OCI-LY7 (cell line): ENCODE data around the gene MACC1. TPM values are rescaled to one million over a fixed set of nuclear protein-coding genes. Genes with fewer than 3 reads are reported as not detected.

Source experiments
- BruUV-seq: library from RNA; stranded (reverse); fragments of 400-500 nt; replicated peaks from 2 replicates; lab custom pipeline; 2021; lab: Mats Ljungman, UMichigan
- CTCF ChIA-PET: fragments of 300-600 bp; sonication (Branson Sonifier 250); formaldehyde crosslinking; loops from one replicate; lab custom pipeline; 2022; ENCODE audit warnings: antibody characterized with exemption; ENCODE audit not compliant: unreplicated experiment; lab: Charles Lee
- POLR2A ChIA-PET: fragments of 300-600 bp; sonication (Branson Sonifier 250); formaldehyde crosslinking; loops from one replicate; lab custom pipeline; 2022; ENCODE audit warnings: antibody characterized with exemption; lab: Charles Lee
- DNase-seq: peaks from one replicate; pipeline ENCODE4 v3.0.0-alpha.2; 2015; ENCODE audit warnings: low spot score
- H2AFZ ChIP-seq: fragments of 200-600 bp; sonication (generic), shearing (Covaris generic); 2 replicates; pipeline ENCODE4 v1.6.1; 2014; ENCODE audit warnings: mild to moderate bottlenecking, antibody characterized with exemption, low read length, moderate library complexity
- H3K27ac ChIP-seq: fragments of 200-600 bp; sonication (generic); 2 replicates; pipeline ENCODE4 v1.5.1; 2014; ENCODE audit warnings: mixed run types, low read depth, mild to moderate bottlenecking, moderate library complexity, low read length, inconsistent platforms; ENCODE audit not compliant: poor library complexity, severe bottlenecking
- H3K36me3 ChIP-seq: fragments of 200-600 bp; sonication (generic); 2 replicates; pipeline ENCODE4 v1.6.1; 2014; ENCODE audit warnings: mild to moderate bottlenecking, antibody characterized with exemption, low read length, moderate library complexity, mixed read lengths; ENCODE audit not compliant: insufficient read depth
- H3K4me1 ChIP-seq: fragments of 200-600 bp; sonication (generic); 2 replicates; pipeline ENCODE4 v1.5.1; 2014; ENCODE audit warnings: mild to moderate bottlenecking, low read length; ENCODE audit not compliant: insufficient read depth, poor library complexity, severe bottlenecking
- H3K4me2 ChIP-seq: fragments of 200-600 bp; sonication (generic); 2 replicates; pipeline ENCODE4 v1.6.1; 2014; ENCODE audit warnings: mild to moderate bottlenecking, low read length
- H3K4me3 ChIP-seq: fragments of 200-600 bp; sonication (generic); 2 replicates; pipeline ENCODE4 v1.5.1; 2014; ENCODE audit warnings: mild to moderate bottlenecking, low read depth, low read length; ENCODE audit not compliant: poor library complexity, severe bottlenecking
- H3K79me2 ChIP-seq: fragments of 200-600 bp; sonication (generic); 2 replicates; pipeline ENCODE4 v1.6.1; 2016; ENCODE audit warnings: low read depth, mild to moderate bottlenecking, low read length, moderate library complexity, mixed read lengths; ENCODE audit not compliant: insufficient read depth
- H3K9me2 ChIP-seq: fragments of 200-600 bp; sonication (generic); 2 replicates; pipeline ENCODE4 v1.6.1; 2016; ENCODE audit warnings: mild to moderate bottlenecking, low read length, mixed read lengths; ENCODE audit not compliant: insufficient read depth
- H3K9me3 ChIP-seq: fragments of 200-600 bp; sonication (generic); 2 replicates; pipeline ENCODE4 v1.6.1; 2014; ENCODE audit warnings: mild to moderate bottlenecking, mixed run types, low read length, mixed read lengths
- H4K20me1 ChIP-seq: fragments of 200-600 bp; sonication (generic); 2 replicates; pipeline ENCODE4 v1.6.1; 2014; ENCODE audit warnings: mild to moderate bottlenecking, antibody characterized with exemption, low read length, moderate library complexity, mixed read lengths; ENCODE audit not compliant: insufficient read depth
- CTCF ChIP-seq: fragments of 200-600 bp; sonication (generic); conservative IDR thresholded peaks from 2 replicates; pipeline ENCODE4 v1.5.1; 2014; ENCODE audit warnings: mild to moderate bottlenecking, antibody characterized with exemption, low read length, moderate library complexity, mixed read lengths
- EZH2phosphoT487 ChIP-seq: fragments of 200-600 bp; sonication (generic); IDR thresholded peaks from 2 replicates; pipeline ENCODE4 v1.6.1; 2018; ENCODE audit warnings: low read depth, borderline replicate concordance, mild to moderate bottlenecking, mixed run types, antibody characterized with exemption, low read length, moderate library complexity, mixed read lengths
- intact Hi-C: fragments of 100-400 bp; cut with micrococcal nuclease; formaldehyde crosslinking; loops from one replicate; pipeline ENCODE4 v1.10.0; 2022; ENCODE audit not compliant: unreplicated experiment
- total RNA-seq, 2 experiments: library from RNA; depleted of rRNA in 1 of 2; stranded (reverse); fragments of >200 nt in 1 of 2; shearing (Covaris generic) in 1 of 2; gene quantifications; 2 replicates each; pipeline ENCODE4 v1.2.3, GENCODE V29; 2014 to 2022

Gene MACC1
- total RNA-seq, 2 experiments from 2014 or later, result 5.0 to 11.1 TPM

GRCh38 chr7:20220293-20220761 lies 3.1 kb upstream of the MACC1 start:
- H4K20me1 ChIP-seq, result no peaks in the 10 kb centered on the region
- TF ChIP-seq EZH2phosphoT487 (no peak), CTCF (no peak)
- H3K27ac ChIP-seq, result peak overlapping the region; percentile 71
- no peaks in the 10 kb centered on the region for H3K9me3 ChIP-seq
- peak overlapping the region; percentile 80 for H3K4me2 ChIP-seq
- peak overlapping the region; percentile 22 for H3K4me3 ChIP-seq
- ChIA-PET POLR2A (interaction anchor here (0.9 to 4.1 kb wide), 12 partner anchors 15 to 1640 kb away, joined by 3 to 25 read pairs (median 5); no protein-coding TSS in a partner anchor), CTCF (interaction anchor here (0.7 to 1.6 kb wide), 2 partner anchors 18 to 28 kb away, joined by 3 to 4 read pairs; no protein-coding TSS in a partner anchor)
- BruUV-seq, result TSS peak; percentile 90
- H3K4me1 ChIP-seq, result peaks cover 41% of the 10 kb centered on the region
- H3K9me2 ChIP-seq, result no peaks in the 10 kb centered on the region
- intact Hi-C loops, result no loop called here
- H3K79me2 ChIP-seq, result peaks cover 17% of the 10 kb centered on the region; the same call in 1 of the 2 replicates
- peak overlapping the region; percentile 86 for H2AFZ ChIP-seq
- peak; percentile 9 for DNase-seq
- no peaks in the 10 kb centered on the region for H3K36me3 ChIP-seq

- no peaks in the 10 kb centered on the region for H3K9me3 ChIP-seq
- peaks cover 41% of the 10 kb centered on the region for H3K4me1 ChIP-seq
- no TSS peak for BruUV-seq
- peak; percentile 83 for DNase-seq
- H4K20me1 ChIP-seq, result no peaks in the 10 kb centered on the region
- no peak for TF ChIP-seq EZH2phosphoT487
- no peak for TF ChIP-seq CTCF
- peak overlapping the region; percentile 80 for H3K4me2 ChIP-seq
- H3K36me3 ChIP-seq, result no peaks in the 10 kb centered on the region
- peak overlapping the region; percentile 22 for H3K4me3 ChIP-seq
- ChIA-PET CTCF (interaction anchor here (0.7 to 1.6 kb wide), 3 partner anchors 17 to 28 kb away, joined by 3 to 5 read pairs (median 4); no protein-coding TSS in a partner anchor), POLR2A (interaction anchor here (1.0 to 4.1 kb wide), 18 partner anchors 11 to 1640 kb away, joined by 3 to 25 read pairs (median 5); no protein-coding TSS in a partner anchor)
- H2AFZ ChIP-seq, result peak overlapping the region; percentile 86
- intact Hi-C loops, result loop anchor here (10.0 kb wide), 1 partner anchor 1725 kb away; the partner anchor contains the start of gene CDCA7L
- H3K79me2 ChIP-seq, result peaks cover 18% of the 10 kb centered on the region; the same call in 1 of the 2 replicates
- H3K9me2 ChIP-seq, result no peaks in the 10 kb centered on the region
- peak overlapping the region; percentile 71 for H3K27ac ChIP-seq
These were observed 2.5 kb upstream of the MACC1 start for GRCh38 chr7:20219446-20220292.
